ENCODE data around the gene FGF18. TPM values are rescaled to one million over a fixed set of nuclear protein-coding genes. Genes with fewer than 3 reads are reported as not detected.

FGF18 gene
- total and polyA plus RNA-seq, 9 of the 15 experiments (the other 6 are each of a cell fraction or from before 2014, with no cell fraction given) = 0.05 to 0.18 (median 0.11) TPM; not detected in 6

DNA sequence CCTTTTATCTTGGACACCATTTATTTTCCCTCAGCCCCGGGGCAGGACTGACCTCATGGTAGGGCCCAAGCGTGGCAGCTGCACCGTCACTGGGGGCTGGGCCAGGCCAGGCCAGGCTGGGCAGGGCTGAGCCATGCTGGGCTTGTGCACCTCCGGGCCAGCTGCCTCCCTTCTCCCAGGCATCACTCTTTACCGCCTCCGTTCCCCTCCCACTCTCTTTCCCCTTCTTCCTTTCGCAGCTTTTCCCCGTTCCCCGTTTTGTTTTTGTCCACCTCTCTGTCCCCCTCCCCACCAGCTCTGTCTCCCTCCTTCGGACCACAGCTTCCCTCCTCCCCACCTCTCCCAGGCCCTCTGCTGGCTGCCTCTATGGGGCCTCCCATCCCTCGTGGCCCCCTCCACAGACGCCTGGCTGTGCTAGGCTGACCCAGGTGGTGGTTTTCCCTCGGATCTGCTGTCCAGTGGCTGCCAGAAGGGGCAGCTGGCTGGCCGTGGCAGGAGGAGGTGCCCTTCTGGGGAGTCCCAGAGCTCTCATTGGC lies 17.9 kb downstream of the FGF18 start (continued):
- TF ChIP-seq, protein P1, sequence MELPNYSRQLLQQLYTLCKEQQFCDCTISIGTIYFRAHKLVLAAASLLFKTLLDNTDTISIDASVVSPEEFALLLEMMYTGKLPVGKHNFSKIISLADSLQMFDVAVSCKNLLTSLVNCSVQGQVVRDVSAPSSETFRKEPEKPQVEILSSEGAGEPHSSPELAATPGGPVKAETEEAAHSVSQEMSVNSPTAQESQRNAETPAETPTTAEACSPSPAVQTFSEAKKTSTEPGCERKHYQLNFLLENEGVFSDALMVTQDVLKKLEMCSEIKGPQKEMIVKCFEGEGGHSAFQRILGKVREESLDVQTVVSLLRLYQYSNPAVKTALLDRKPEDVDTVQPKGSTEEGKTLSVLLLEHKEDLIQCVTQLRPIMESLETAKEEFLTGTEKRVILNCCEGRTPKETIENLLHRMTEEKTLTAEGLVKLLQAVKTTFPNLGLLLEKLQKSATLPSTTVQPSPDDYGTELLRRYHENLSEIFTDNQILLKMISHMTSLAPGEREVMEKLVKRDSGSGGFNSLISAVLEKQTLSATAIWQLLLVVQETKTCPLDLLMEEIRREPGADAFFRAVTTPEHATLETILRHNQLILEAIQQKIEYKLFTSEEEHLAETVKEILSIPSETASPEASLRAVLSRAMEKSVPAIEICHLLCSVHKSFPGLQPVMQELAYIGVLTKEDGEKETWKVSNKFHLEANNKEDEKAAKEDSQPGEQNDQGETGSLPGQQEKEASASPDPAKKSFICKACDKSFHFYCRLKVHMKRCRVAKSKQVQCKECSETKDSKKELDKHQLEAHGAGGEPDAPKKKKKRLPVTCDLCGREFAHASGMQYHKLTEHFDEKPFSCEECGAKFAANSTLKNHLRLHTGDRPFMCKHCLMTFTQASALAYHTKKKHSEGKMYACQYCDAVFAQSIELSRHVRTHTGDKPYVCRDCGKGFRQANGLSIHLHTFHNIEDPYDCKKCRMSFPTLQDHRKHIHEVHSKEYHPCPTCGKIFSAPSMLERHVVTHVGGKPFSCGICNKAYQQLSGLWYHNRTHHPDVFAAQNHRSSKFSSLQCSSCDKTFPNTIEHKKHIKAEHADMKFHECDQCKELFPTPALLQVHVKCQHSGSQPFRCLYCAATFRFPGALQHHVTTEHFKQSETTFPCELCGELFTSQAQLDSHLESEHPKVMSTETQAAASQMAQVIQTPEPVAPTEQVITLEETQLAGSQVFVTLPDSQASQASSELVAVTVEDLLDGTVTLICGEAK (IDR thresholded peaks at IDR 0.05) = no peak
- TF ChIP-seq, protein P1 (CRISPR knock-in tag; IDR thresholded peaks at IDR 0.05) = no peak
- TF ChIP-seq CTBP1 (IDR thresholded peaks at IDR 0.05; ENCODE audit: borderline replicate concordance) (no peak), PTRF (tag; IDR thresholded peaks at IDR 0.05) (no peak), POLR2A (conservative IDR thresholded peaks at IDR 0.05) (no peak), E2F3 (CRISPR knock-in tag; IDR thresholded peaks at IDR 0.05) (no peak), MIER1 (IDR thresholded peaks at IDR 0.05; ENCODE audit: low read depth) (no peak), ZNF431 (CRISPR knock-in tag; IDR thresholded peaks at IDR 0.05) (no peak), ZNF408 (CRISPR knock-in tag; IDR thresholded peaks at IDR 0.05; ENCODE audit: low read depth) (no peak)
- TF ChIP-seq, protein P2, sequence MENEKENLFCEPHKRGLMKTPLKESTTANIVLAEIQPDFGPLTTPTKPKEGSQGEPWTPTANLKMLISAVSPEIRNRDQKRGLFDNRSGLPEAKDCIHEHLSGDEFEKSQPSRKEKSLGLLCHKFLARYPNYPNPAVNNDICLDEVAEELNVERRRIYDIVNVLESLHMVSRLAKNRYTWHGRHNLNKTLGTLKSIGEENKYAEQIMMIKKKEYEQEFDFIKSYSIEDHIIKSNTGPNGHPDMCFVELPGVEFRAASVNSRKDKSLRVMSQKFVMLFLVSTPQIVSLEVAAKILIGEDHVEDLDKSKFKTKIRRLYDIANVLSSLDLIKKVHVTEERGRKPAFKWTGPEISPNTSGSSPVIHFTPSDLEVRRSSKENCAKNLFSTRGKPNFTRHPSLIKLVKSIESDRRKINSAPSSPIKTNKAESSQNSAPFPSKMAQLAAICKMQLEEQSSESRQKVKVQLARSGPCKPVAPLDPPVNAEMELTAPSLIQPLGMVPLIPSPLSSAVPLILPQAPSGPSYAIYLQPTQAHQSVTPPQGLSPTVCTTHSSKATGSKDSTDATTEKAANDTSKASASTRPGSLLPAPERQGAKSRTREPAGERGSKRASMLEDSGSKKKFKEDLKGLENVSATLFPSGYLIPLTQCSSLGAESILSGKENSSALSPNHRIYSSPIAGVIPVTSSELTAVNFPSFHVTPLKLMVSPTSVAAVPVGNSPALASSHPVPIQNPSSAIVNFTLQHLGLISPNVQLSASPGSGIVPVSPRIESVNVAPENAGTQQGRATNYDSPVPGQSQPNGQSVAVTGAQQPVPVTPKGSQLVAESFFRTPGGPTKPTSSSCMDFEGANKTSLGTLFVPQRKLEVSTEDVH (IDR thresholded peaks at IDR 0.05; ENCODE audit: low read depth, partially characterized antibody) = no peak
- TF ChIP-seq, protein P3, sequence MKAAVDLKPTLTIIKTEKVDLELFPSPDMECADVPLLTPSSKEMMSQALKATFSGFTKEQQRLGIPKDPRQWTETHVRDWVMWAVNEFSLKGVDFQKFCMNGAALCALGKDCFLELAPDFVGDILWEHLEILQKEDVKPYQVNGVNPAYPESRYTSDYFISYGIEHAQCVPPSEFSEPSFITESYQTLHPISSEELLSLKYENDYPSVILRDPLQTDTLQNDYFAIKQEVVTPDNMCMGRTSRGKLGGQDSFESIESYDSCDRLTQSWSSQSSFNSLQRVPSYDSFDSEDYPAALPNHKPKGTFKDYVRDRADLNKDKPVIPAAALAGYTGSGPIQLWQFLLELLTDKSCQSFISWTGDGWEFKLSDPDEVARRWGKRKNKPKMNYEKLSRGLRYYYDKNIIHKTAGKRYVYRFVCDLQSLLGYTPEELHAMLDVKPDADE (conservative IDR thresholded peaks at IDR 0.05; ENCODE audit: control insufficient read depth, low read depth, low read length) = no peak
- TF ChIP-seq, protein P4, sequence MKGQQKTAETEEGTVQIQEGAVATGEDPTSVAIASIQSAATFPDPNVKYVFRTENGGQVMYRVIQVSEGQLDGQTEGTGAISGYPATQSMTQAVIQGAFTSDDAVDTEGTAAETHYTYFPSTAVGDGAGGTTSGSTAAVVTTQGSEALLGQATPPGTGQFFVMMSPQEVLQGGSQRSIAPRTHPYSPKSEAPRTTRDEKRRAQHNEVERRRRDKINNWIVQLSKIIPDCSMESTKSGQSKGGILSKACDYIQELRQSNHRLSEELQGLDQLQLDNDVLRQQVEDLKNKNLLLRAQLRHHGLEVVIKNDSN (CRISPR knock-in tag; IDR thresholded peaks at IDR 0.05) = no peak
